ENCODE data around the gene OGFOD1. TPM values are rescaled to one million over a fixed set of nuclear protein-coding genes. Genes with fewer than 3 reads are reported as not detected.

The OGFOD1 gene
- total and polyA plus RNA-seq, 9 of the 15 experiments (the other 6 are each of a cell fraction or from before 2014, with no cell fraction given) = 60.4 to 134 (median 85.8) TPM

DNA sequence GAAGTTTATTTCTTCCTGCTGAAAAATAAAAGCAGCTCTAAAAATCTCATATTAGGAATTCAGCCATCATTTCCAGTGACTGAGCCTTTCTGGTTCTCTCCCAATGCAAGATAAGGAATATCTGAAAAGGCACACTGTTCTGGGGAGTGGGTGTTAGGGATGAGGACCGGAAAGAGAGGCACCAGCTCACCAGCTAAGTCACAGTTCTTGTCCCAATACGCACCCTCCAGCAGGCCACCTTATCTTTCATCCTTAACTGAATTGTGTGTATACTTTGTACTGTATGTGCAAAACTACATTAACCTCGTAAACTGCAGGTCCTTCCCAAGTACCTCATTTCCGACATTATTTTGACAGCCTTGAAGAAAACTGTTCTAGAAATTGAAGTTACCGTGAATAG is 37.0 kb upstream of the OGFOD1 start (continued):
- TF ChIP-seq MYC (IDR thresholded peaks at IDR 0.05; ENCODE audit: low read depth, low read length) (peak; percentile 35; the same call in 1 of the 2 replicates), MYC (CRISPR knock-in tag; IDR thresholded peaks at IDR 0.05; ENCODE audit: borderline replicate concordance, low read depth) (no peak), TSC22D4 (tag; IDR thresholded peaks at IDR 0.05) (no peak), SMARCA4 (IDR thresholded peaks at IDR 0.05) (peak; percentile 86), GABPA (tag; conservative IDR thresholded peaks at IDR 0.05; ENCODE audit: low read depth) (0 out of 2 replicates have a peak, but pooled peaks have one; percentile 18), NBN (IDR thresholded peaks at IDR 0.05; ENCODE audit: low read depth) (peak; percentile 69; the same call in 1 of the 2 replicates), ZNF253 (CRISPR knock-in tag; conservative IDR thresholded peaks at IDR 0.05) (no peak), MCM3 (IDR thresholded peaks at IDR 0.05) (no peak), CBX3 (IDR thresholded peaks at IDR 0.05; ENCODE audit: borderline replicate concordance in 1 of 2, low read length in 2 of 2) (no peak), TRIM24 (IDR thresholded peaks at IDR 0.05) (peak; percentile 53 to 63; a peak in 3 of 4 replicates), DPF2 (IDR thresholded peaks at IDR 0.05) (peak; percentile 91), MTA2 (IDR thresholded peaks at IDR 0.05; ENCODE audit: low read depth) (no peak), ATF7 (IDR thresholded peaks at IDR 0.05) (no peak), SLC30A9 (CRISPR knock-in tag; IDR thresholded peaks at IDR 0.05) (no peak), HMBOX1 (IDR thresholded peaks at IDR 0.05) (peak; percentile 76), SMAD4 (CRISPR knock-in tag; conservative IDR thresholded peaks at IDR 0.05) (no peak; the same call in 1 of the 2 replicates), TARDBP (IDR thresholded peaks at IDR 0.05) (no peak), ETV5 (CRISPR knock-in tag; IDR thresholded peaks at IDR 0.05; ENCODE audit: low read depth) (peak; percentile 87)
